GM18499 (cell line): Measurements from ENCODE around the gene MDM1.

Experiments used
- ATAC-seq: cut with Tn5 transposase; IDR thresholded peaks from one replicate; pipeline ENCODE4 v1.9.1; 2021; ENCODE audit warnings: moderate number of reproducible peaks; ENCODE audit not compliant: insufficient read depth, unreplicated experiment

Gene MDM1

GRCh38 chr12:68245180-68246021 is 86.8 kb downstream of the MDM1 start:
- no peak for ATAC-seq
